ENCODE measurements around the gene MYOM1. TPM values are rescaled to one million over a fixed set of nuclear protein-coding genes. Genes with fewer than 3 reads are reported as not detected.
"Not testable (repeated sequence)": the region's sequence is repeated elsewhere in the genome, so short reads cannot be mapped to it uniquely, and the experiment has no call there.

The MYOM1 gene
- total RNA-seq, 1 experiment from 2014 or later: 0.07 TPM

GRCh38 chr18:3067165-3067661 is 152.6 kb downstream of the MYOM1 start:
- Histone ChIP-seq H3K4me2 (ENCODE audit: low read length) (no peak overlapping the region), H3K4me1 (ENCODE audit: insufficient read depth, low read length) (no peaks in the 10 kb centered on the region), H3K27ac (ENCODE audit: low read length) (no peak overlapping the region), H3K4me3 (ENCODE audit: low read length) (no peak overlapping the region), H3K79me2 (ENCODE audit: low read length) (no peaks in the 10 kb centered on the region), H3F3A (ENCODE audit: low read length, unreplicated experiment) (no peaks in the 10 kb centered on the region), H3K9me2 (replicated peaks; ENCODE audit: low read length) (no peaks in the 10 kb centered on the region), H2AFZ (ENCODE audit: low read length) (no peak overlapping the region), H3K9ac (ENCODE audit: low read length) (no peak overlapping the region), H3K36me3 (ENCODE audit: low read depth, low read length) (no peaks in the 10 kb centered on the region), H4K20me1 (ENCODE audit: low read length) (no peaks in the 10 kb centered on the region), H3K27me3 (ENCODE audit: low read length) (no peaks in the 10 kb centered on the region), H3K9me3 (ENCODE audit: low read length) (no peaks in the 10 kb centered on the region)
- DNase-seq (no peak), ATAC-seq (no peak)
- no peak for TF ChIP-seq EZH2 (IDR thresholded peaks at IDR 0.05; ENCODE audit: low read length, unreplicated experiment)
- TF ChIP-seq EZH2phosphoT487 (IDR thresholded peaks at IDR 0.05; ENCODE audit: borderline replicate concordance, low read length): no peak
- no peak for TF ChIP-seq CTCF (conservative IDR thresholded peaks at IDR 0.05; ENCODE audit: low read depth, low read length)
- intact Hi-C loops (cut with micrococcal nuclease): no loop called here
- POLR2A ChIA-PET (ENCODE audit: unreplicated experiment): no interaction called here
- CTCF ChIA-PET: no interaction called here
- no TSS peak for BruUV-seq (replicated peaks)

GRCh38 chr18:3066341-3067110 is 153.2 kb downstream of the MYOM1 start:
- Histone ChIP-seq H3K79me2 (ENCODE audit: low read length) (no peaks in the 10 kb centered on the region), H3F3A (ENCODE audit: low read length, unreplicated experiment) (no peaks in the 10 kb centered on the region), H3K4me1 (ENCODE audit: insufficient read depth, low read length) (no peaks in the 10 kb centered on the region), H3K9me2 (replicated peaks; ENCODE audit: low read length) (no peaks in the 10 kb centered on the region), H3K9me3 (ENCODE audit: low read length) (no peaks in the 10 kb centered on the region), H3K9ac (ENCODE audit: low read length) (no peak overlapping the region), H3K4me2 (ENCODE audit: low read length) (no peak overlapping the region), H3K27me3 (ENCODE audit: low read length) (no peaks in the 10 kb centered on the region), H2AFZ (ENCODE audit: low read length) (no peak overlapping the region), H3K4me3 (ENCODE audit: low read length) (no peak overlapping the region), H3K36me3 (ENCODE audit: low read depth, low read length) (no peaks in the 10 kb centered on the region), H3K27ac (ENCODE audit: low read length) (no peak overlapping the region), H4K20me1 (ENCODE audit: low read length) (no peaks in the 10 kb centered on the region)
- intact Hi-C loops (cut with micrococcal nuclease): no loop called here
- no peak for DNase-seq
- BruUV-seq (replicated peaks): no TSS peak
- ChIA-PET CTCF (interaction anchor here (0.6 to 0.7 kb wide), 2 partner anchors 36 to 86 kb away, joined by 3 to 4 read pairs; no protein-coding TSS in a partner anchor), POLR2A (ENCODE audit: unreplicated experiment) (no interaction called here)
- no peak for TF ChIP-seq CTCF (conservative IDR thresholded peaks at IDR 0.05; ENCODE audit: low read depth, low read length)
- TF ChIP-seq EZH2phosphoT487 (IDR thresholded peaks at IDR 0.05; ENCODE audit: borderline replicate concordance, low read length): no peak
- no peak for TF ChIP-seq EZH2 (IDR thresholded peaks at IDR 0.05; ENCODE audit: low read length, unreplicated experiment)
- no peak for ATAC-seq

GRCh38 chr18:3063766-3064165 is 156.0 kb downstream of the MYOM1 start:
- H3F3A ChIP-seq (ENCODE audit: low read length, unreplicated experiment); H3K27me3 ChIP-seq (ENCODE audit: low read length); H3K79me2 ChIP-seq (ENCODE audit: low read length); ATAC-seq; H3K9me3 ChIP-seq (ENCODE audit: low read length); H2AFZ ChIP-seq (ENCODE audit: low read length); H3K4me3 ChIP-seq (ENCODE audit: low read length); H3K4me2 ChIP-seq (ENCODE audit: low read length); H3K4me1 ChIP-seq (ENCODE audit: insufficient read depth, low read length); H4K20me1 ChIP-seq (ENCODE audit: low read length); H3K27ac ChIP-seq (ENCODE audit: low read length); H3K9me2 ChIP-seq (replicated peaks; ENCODE audit: low read length); POLR2A ChIA-PET (ENCODE audit: unreplicated experiment); BruUV-seq (replicated peaks); DNase-seq; H3K9ac ChIP-seq (ENCODE audit: low read length); H3K36me3 ChIP-seq (ENCODE audit: low read depth, low read length): not testable (repeated sequence)
- CTCF ChIA-PET: interaction anchor here (0.6 to 1.5 kb wide), 4 partner anchors 25 to 182 kb away, joined by 4 to 6 read pairs (median 6); no protein-coding TSS in a partner anchor
- intact Hi-C loops (cut with micrococcal nuclease): loop anchor here (1.0 to 5.0 kb wide), 2 partner anchors 64 to 131 kb away; no protein-coding TSS in a partner anchor
